Measurements from ENCODE around the gene SAMD5. TPM values are rescaled to one million over a fixed set of nuclear protein-coding genes. Genes with fewer than 3 reads are reported as not detected.

The SAMD5 gene
- total RNA-seq (1 to 10 TPM in 6 of 7 donors, under 1 TPM in 1; 0.85 to 5.0 (median 2.7) TPM), polyA plus RNA-seq (under 1 TPM; 0.15 to 0.54 (median 0.30) TPM)
- long read RNA-seq, donor 1, full-length matches to known transcripts, result 1 of 1 reads
- long read RNA-seq, donor 1, partial matches to known transcripts, result 0 of 1 reads
- long read RNA-seq, donor 1, other reads (novel, unspliced or antisense), result 0 of 1 reads
- long read RNA-seq, donor 2, result 0 reads

DNA sequence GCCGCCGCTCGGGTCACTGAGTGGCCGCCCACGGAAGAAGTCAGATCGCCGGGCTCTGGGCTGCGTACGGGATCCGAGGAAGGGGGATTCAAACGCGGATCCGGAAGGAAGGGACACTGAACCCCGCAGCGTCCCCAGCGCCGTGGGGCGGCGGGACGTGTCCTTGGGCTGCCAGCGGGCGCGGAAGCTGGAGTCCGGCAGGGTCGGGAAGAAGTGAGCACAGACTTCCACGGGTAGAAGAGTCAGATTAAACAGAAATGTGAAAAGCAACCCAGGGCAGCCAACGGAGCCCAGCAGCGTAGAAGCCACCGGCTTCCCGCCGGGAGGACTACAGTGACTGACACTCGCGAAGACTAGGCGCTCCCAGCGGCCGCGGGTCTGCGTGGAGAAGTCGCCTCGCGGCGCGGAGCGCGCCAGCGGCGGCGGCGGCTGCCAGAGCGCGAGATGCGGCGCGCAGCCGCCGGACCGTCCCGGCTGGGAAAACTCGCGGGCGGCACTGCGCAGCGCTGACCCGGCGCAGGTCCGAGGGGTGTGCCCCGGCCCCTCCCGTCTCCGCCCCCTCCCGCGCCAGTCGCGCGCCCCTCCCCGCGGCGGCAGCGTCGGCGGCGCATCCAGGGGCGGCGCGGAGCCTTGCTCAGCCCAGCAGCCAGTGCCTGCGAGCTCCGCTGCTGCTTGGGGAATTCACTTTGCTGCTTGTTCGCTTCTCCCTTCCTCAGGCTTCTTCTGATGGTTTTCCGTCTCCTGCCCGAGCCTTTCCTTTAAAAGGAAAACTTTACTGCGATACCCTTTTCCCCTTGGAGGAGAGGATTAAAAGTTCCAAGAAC is at the start of gene SAMD5:
Gene SAMD5 (plus strand): TSS at position 649 of the 824 bp plus-strand sequence. CDS start 239 bp downstream, outside the sequence.
- intact Hi-C loops (cut with DNase I; ENCODE audit: low total_unique reads), result loop anchor here (5.0 kb wide), 1 partner anchor 659 kb away; no protein-coding TSS in a partner anchor
- Histone ChIP-seq H3K36me3 (no peaks in the 10 kb centered on the region), H3K4me1 (peaks cover 11 to 39% (median 33%) of the 10 kb centered on the region in 6 donors), H3K27ac (peak within 1 kb of the TSS in 7 of 8 donors; percentile 47 to 76 (median 54)), H3K9me3 (no peaks in the 10 kb centered on the region), H3K4me3 (peak within 1 kb of the TSS; percentile 38 to 75 (median 52)), H3K27me3 (replicated peaks in 1 of 7) (peaks cover 0 to 89% (median 22%) of the 10 kb centered on the region in 7 donors)
- DNase-seq, result peak; percentile 81
- WGBS, 5 donors, result 1 to 2% (median 1%) methylated on average over 43 to 90 of the region's 90 CpGs
- TF ChIP-seq POLR2A (IDR thresholded peaks at IDR 0.05) (no peak), POLR2AphosphoS5 (IDR thresholded peaks at IDR 0.05) (peak in 1 of 3 donors; percentile 60)
- TF ChIP-seq, protein P1, sequence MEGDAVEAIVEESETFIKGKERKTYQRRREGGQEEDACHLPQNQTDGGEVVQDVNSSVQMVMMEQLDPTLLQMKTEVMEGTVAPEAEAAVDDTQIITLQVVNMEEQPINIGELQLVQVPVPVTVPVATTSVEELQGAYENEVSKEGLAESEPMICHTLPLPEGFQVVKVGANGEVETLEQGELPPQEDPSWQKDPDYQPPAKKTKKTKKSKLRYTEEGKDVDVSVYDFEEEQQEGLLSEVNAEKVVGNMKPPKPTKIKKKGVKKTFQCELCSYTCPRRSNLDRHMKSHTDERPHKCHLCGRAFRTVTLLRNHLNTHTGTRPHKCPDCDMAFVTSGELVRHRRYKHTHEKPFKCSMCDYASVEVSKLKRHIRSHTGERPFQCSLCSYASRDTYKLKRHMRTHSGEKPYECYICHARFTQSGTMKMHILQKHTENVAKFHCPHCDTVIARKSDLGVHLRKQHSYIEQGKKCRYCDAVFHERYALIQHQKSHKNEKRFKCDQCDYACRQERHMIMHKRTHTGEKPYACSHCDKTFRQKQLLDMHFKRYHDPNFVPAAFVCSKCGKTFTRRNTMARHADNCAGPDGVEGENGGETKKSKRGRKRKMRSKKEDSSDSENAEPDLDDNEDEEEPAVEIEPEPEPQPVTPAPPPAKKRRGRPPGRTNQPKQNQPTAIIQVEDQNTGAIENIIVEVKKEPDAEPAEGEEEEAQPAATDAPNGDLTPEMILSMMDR (IDR thresholded peaks at IDR 0.05 in 8 of 11, conservative IDR thresholded peaks at IDR 0.05 in 3 of 11), result no peak

- DNase-seq, result no peak
- no peak for TF ChIP-seq POLR2A (IDR thresholded peaks at IDR 0.05)
- TF ChIP-seq, protein P1 (IDR thresholded peaks at IDR 0.05 in 8 of 11, conservative IDR thresholded peaks at IDR 0.05 in 3 of 11), result no peak
- Histone ChIP-seq H3K36me3 (no peaks in the 10 kb centered on the region), H3K27ac (no peak overlapping the region), H3K9me3 (peaks cover 0 to 6% (median 0%) of the 10 kb centered on the region in 8 donors), H3K27me3 (replicated peaks in 1 of 7) (no peaks in the 10 kb centered on the region), H3K4me3 (no peak overlapping the region), H3K4me1 (no peaks in the 10 kb centered on the region)
- intact Hi-C loops (cut with DNase I; ENCODE audit: low total_unique reads), result no loop called here
- WGBS, 5 donors, result 86 to 97% (median 89%) methylated on average over 1 of the region's 1 CpG
Observed at GRCh38 chr6:147459780-147460179, 48.7 kb upstream of the SAMD5 start.

GRCh38 chr6:147463651-147464050 is 44.8 kb upstream of the SAMD5 start:
- H3K36me3 ChIP-seq, result no peaks in the 10 kb centered on the region
- H3K27ac ChIP-seq, result no peak overlapping the region
- no peak for DNase-seq
- peaks cover 0 to 6% (median 0%) of the 10 kb centered on the region in 8 donors for H3K9me3 ChIP-seq
- TF ChIP-seq, protein P1 (IDR thresholded peaks at IDR 0.05 in 8 of 11, conservative IDR thresholded peaks at IDR 0.05 in 3 of 11), result no peak
- TF ChIP-seq POLR2A (IDR thresholded peaks at IDR 0.05), result no peak
- no peak for TF ChIP-seq POLR2AphosphoS5 (IDR thresholded peaks at IDR 0.05)
- no peaks in the 10 kb centered on the region for H3K4me1 ChIP-seq
- H3K4me3 ChIP-seq, result no peak overlapping the region
- intact Hi-C loops (cut with DNase I; ENCODE audit: low total_unique reads), result no loop called here
- 42 to 74% (median 52%) methylated on average over 1 of the region's 1 CpG for WGBS, 5 donors
- peaks cover 0 to 5% (median 0%) of the 10 kb centered on the region in 7 donors for H3K27me3 ChIP-seq (replicated peaks in 1 of 7)

DNA sequence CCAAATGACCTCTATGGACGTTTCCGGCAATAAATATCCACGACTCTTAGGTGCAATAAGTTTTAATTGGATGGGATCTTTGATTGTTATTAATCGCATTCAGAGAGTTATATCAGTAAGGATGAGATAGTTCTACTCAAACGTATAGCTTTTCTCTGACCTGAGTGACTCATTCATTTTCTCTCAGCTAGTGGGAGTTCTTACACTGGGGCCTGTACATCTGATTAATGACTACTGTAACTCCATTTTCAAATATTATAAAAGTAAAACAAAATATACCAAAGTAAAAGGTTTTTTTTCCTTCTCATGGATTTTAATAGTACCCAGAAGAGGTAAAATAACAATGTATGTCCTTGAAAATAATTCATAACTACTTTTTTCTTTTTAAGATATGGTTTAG is 41.1 kb upstream of the SAMD5 start:
- Histone ChIP-seq H3K36me3 (no peaks in the 10 kb centered on the region), H3K9me3 (peaks cover 0 to 1% (median 0%) of the 10 kb centered on the region in 8 donors), H3K4me1 (no peaks in the 10 kb centered on the region), H3K27me3 (replicated peaks in 1 of 7) (peaks cover 0 to 8% (median 0%) of the 10 kb centered on the region in 7 donors), H3K4me3 (no peak overlapping the region), H3K27ac (no peak overlapping the region)
- 32 to 45% (median 38%) methylated on average over 5 of the region's 5 CpGs for WGBS, 5 donors
- intact Hi-C loops (cut with DNase I; ENCODE audit: low total_unique reads), result no loop called here
- TF ChIP-seq POLR2A (IDR thresholded peaks at IDR 0.05), result no peak
- TF ChIP-seq, protein P1 (IDR thresholded peaks at IDR 0.05 in 8 of 11, conservative IDR thresholded peaks at IDR 0.05 in 3 of 11), result no peak
- no peak for TF ChIP-seq POLR2AphosphoS5 (IDR thresholded peaks at IDR 0.05)
- no peak for DNase-seq
